Measurements from ENCODE around the gene GAS7.

DNA sequence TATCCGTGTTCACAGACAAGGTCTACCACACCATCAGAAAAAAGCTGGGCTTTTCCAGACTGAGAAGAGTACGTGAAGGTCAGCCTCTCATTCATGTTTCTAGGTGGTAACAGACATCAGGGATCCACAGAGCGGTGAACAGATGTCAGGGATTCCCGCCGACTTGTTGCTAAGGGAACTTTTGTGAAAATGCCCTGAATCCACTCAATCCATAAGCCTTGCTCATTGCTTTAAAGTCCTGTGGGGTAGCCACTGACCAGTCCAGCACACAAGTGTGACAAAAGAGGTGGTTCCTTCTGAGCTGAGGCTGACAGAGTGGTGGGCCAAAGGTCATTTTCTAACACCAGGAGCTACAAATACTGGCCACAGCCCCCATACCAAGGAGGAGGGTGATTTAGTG is 5.9 kb downstream of the GAS7 start:
- no peak for TF ChIP-seq POLR2A (IDR thresholded peaks at IDR 0.05; ENCODE audit: low read length)
- TF ChIP-seq GATA1 (IDR thresholded peaks at IDR 0.05; ENCODE audit: low read depth, low read length): no peak
